MCF 10A (cell line): ENCODE measurements around the gene TGFBI. TPM values are rescaled to one million over a fixed set of nuclear protein-coding genes. Genes with fewer than 3 reads are reported as not detected.

ENCODE experiments used
- BruUV-seq: library from RNA; stranded (reverse); fragments of 400-500 nt; replicated peaks from 2 replicates; lab custom pipeline; 2021; lab: Mats Ljungman, UMichigan
- CTCF ChIA-PET: fragments of 300-600 bp; sonication (Branson Sonifier 250); formaldehyde crosslinking; extraction: SDS; loops from one replicate; lab custom pipeline; 2021; ENCODE audit warnings: antibody characterized with exemption, inconsistent platforms; lab: Yijun Ruan, JAX
- POLR2A ChIA-PET: fragments of 300-600, 350-650 bp; sonication (Branson Sonifier 250); formaldehyde crosslinking; extraction: SDS; loops from one replicate; lab custom pipeline; 2020; ENCODE audit warnings: antibody characterized with exemption, inconsistent platforms; lab: Yijun Ruan, JAX
- DNase-seq: peaks from one replicate; pipeline ENCODE4 v3.0.0-alpha.2; 2018; ENCODE audit not compliant: unreplicated experiment
- H3K27ac Mint-ChIP-seq: one replicate; pipeline ENCODE4 v1.8.0; 2022; ENCODE audit warnings: mild to moderate bottlenecking, low read depth, mixed read lengths; ENCODE audit not compliant: unreplicated experiment
- H3K27me3 Mint-ChIP-seq: one replicate; pipeline ENCODE4 v1.8.0; 2022; ENCODE audit warnings: mixed read lengths; ENCODE audit not compliant: insufficient read depth, unreplicated experiment
- H3K36me3 Mint-ChIP-seq: one replicate; pipeline ENCODE4 v1.8.0; 2022; ENCODE audit warnings: mild to moderate bottlenecking, moderate library complexity, mixed read lengths; ENCODE audit not compliant: insufficient read depth, unreplicated experiment
- H3K4me1 Mint-ChIP-seq: one replicate; pipeline ENCODE4 v1.8.0; 2022; ENCODE audit warnings: mixed read lengths; ENCODE audit not compliant: insufficient read depth, unreplicated experiment
- H3K4me3 Mint-ChIP-seq: one replicate; pipeline ENCODE4 v1.8.0; 2022; ENCODE audit warnings: mild to moderate bottlenecking, moderate library complexity, mixed read lengths; ENCODE audit not compliant: unreplicated experiment
- H3K9me3 Mint-ChIP-seq: one replicate; pipeline ENCODE4 v1.8.0; 2022; ENCODE audit warnings: mixed read lengths; ENCODE audit not compliant: unreplicated experiment
- intact Hi-C: fragments of 100-400 bp; cut with micrococcal nuclease; formaldehyde crosslinking; loops from 2 replicates; pipeline ENCODE4 v1.14.1; 2022
- total RNA-seq: library from RNA; stranded (reverse); gene quantifications from 2 replicates; pipeline ENCODE4 v1.2.3, GENCODE V29; 2022
- TF ChIP-seq, protein P1 (sequence below): fragments of 200-600 bp; IDR thresholded peaks from one replicate; pipeline ENCODE4 v1.8.0; 2022; ENCODE audit warnings: antibody characterized with exemption, mild to moderate bottlenecking; ENCODE audit not compliant: unreplicated experiment

Gene TGFBI
- total RNA-seq, 1 experiment from 2014 or later, result 892 TPM

- Mint-ChIP-seq H3K27ac (peak overlapping the region; percentile 85), H3K27me3 (no peaks in the 10 kb centered on the region), H3K9me3 (no peaks in the 10 kb centered on the region), H3K36me3 (peaks cover 100% of the 10 kb centered on the region), H3K4me3 (no peak overlapping the region), H3K4me1 (peaks cover 52% of the 10 kb centered on the region)
- TF ChIP-seq, protein P1, sequence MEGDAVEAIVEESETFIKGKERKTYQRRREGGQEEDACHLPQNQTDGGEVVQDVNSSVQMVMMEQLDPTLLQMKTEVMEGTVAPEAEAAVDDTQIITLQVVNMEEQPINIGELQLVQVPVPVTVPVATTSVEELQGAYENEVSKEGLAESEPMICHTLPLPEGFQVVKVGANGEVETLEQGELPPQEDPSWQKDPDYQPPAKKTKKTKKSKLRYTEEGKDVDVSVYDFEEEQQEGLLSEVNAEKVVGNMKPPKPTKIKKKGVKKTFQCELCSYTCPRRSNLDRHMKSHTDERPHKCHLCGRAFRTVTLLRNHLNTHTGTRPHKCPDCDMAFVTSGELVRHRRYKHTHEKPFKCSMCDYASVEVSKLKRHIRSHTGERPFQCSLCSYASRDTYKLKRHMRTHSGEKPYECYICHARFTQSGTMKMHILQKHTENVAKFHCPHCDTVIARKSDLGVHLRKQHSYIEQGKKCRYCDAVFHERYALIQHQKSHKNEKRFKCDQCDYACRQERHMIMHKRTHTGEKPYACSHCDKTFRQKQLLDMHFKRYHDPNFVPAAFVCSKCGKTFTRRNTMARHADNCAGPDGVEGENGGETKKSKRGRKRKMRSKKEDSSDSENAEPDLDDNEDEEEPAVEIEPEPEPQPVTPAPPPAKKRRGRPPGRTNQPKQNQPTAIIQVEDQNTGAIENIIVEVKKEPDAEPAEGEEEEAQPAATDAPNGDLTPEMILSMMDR, result no peak
- peak; percentile 98 for DNase-seq
- ChIA-PET CTCF (interaction anchor here (0.6 to 4.1 kb wide), 12 partner anchors 10 to 120 kb away, joined by 3 to 20 read pairs (median 3); no protein-coding TSS in a partner anchor), POLR2A (interaction anchor here (0.6 to 19.5 kb wide), 19 partner anchors 9 to 1149 kb away, joined by 3 to 364 read pairs (median 4); partner anchors contain the start of genes SMAD5 and TGFBI)
- intact Hi-C loops, result loop anchor here (1.0 kb wide), 1 partner anchor 21 kb away; no protein-coding TSS in a partner anchor
- no TSS peak for BruUV-seq
These were observed 24.8 kb downstream of the TGFBI start for GRCh38 chr5:136053336-136054141.

GRCh38 chr5:136054142-136055019 is 25.6 kb downstream of the TGFBI start:
- no peak overlapping the region for H3K4me3 Mint-ChIP-seq
- BruUV-seq, result no TSS peak
- no peaks in the 10 kb centered on the region for H3K27me3 Mint-ChIP-seq
- DNase-seq, result no peak
- H3K4me1 Mint-ChIP-seq, result peaks cover 51% of the 10 kb centered on the region
- ChIA-PET CTCF (interaction anchor here (0.7 to 5.4 kb wide), 16 partner anchors 9 to 592 kb away, joined by 3 to 54 read pairs (median 3); no protein-coding TSS in a partner anchor), POLR2A (interaction anchor here (0.6 to 19.5 kb wide), 20 partner anchors 9 to 120 kb away, joined by 3 to 364 read pairs (median 4); partner anchors contain the start of genes SMAD5 and TGFBI)
- H3K9me3 Mint-ChIP-seq, result no peaks in the 10 kb centered on the region
- peaks cover 100% of the 10 kb centered on the region for H3K36me3 Mint-ChIP-seq
- TF ChIP-seq, protein P1, result no peak
- H3K27ac Mint-ChIP-seq, result peak overlapping the region; percentile 85
- intact Hi-C loops, result no loop called here

DNA sequence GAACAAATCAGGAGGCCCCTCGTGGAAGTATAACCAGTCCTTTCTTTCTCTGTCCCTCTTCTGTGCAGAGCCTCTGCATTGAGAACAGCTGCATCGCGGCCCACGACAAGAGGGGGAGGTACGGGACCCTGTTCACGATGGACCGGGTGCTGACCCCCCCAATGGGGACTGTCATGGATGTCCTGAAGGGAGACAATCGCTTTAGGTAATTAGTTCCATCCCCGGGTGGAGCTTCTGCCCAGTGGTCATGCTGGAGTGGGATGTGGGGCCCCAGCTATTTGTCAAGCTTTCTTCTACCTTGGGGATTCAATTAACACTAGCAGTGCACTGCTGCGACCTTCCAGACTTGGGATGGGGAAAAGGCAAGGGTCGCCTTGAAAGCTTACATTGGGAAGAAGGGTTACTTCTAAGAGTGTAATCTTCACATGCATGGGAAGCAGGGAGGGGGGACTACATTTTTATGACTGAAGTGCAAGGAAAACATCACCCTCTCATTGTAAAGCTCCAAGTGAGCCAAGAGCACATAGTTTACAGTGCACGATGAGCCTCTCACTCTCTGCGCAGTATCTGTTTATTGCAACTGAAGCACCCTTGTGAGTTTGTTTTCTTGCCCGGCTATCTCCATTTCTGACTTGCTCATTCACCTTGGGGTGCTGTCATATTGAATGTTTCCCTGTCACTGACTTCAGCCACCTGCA is 27.0 kb downstream of the TGFBI start:
- POLR2A ChIA-PET, result interaction anchor here (0.7 to 19.5 kb wide), 5 partner anchors 7 to 656 kb away, joined by 3 to 364 read pairs (median 3); partner anchors contain the start of gene TGFBI

More for the DNA sequence above, 27.0 kb downstream of the TGFBI start:
- TF ChIP-seq, protein P1, result no peak
- Mint-ChIP-seq H3K4me3 (no peak overlapping the region), H3K27me3 (no peaks in the 10 kb centered on the region), H3K9me3 (no peaks in the 10 kb centered on the region), H3K27ac (no peak overlapping the region), H3K36me3 (peaks cover 100% of the 10 kb centered on the region), H3K4me1 (peaks cover 46% of the 10 kb centered on the region)
- intact Hi-C loops, result no loop called here
- CTCF ChIA-PET, result interaction anchor here (0.6 to 5.4 kb wide), 13 partner anchors 10 to 503 kb away, joined by 3 to 54 read pairs (median 3); no protein-coding TSS in a partner anchor
- no peak for DNase-seq
- BruUV-seq, result no TSS peak
